Measurements from ENCODE around the gene LY86.
"Not testable (repeated sequence)": the region's sequence is repeated elsewhere in the genome, so short reads cannot be mapped to it uniquely, and the experiment has no call there.

LY86 gene

DNA sequence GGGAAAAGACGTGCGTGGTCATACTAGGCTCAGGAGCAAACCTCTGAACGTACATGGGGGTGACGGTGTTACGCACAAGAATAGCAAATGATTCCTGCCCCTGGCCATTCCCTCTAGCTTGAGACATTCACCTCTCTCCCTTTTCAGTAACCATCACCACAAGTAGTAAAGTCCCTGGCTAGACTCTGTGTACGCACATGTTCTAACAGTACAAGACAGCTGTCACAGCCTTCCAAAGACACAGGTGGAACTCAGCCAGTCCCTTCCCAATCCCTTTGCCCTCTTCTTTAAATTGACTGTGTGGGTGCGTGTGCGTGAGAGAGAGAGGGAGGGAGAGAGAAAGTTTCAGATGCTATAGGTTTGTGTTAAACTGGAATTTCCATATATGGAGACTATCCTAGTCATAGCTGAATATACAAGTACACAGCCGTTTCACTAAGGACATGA is 67.3 kb downstream of the LY86 start:
- no peak for DNase-seq

DNA sequence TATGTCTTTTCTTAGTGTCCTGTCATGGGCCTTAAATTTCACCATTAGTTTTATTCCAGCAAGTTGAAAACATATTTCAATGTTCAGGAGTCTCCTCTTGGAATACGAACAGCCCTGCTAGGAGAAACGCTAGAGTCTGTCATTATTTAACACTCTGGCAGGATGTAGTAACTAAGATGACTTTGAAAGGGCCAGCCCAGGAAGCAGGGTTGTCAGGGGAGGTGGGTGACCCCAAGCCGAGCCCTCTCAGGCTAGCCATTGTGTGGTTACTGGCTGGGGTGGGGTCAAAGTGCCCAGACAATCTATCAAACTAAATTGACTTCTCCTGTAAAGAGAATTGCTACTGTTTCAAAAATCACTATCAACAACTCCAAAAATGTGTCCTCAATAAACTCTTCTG is 67.8 kb downstream of the LY86 start:
- DNase-seq, result no peak

DNA sequence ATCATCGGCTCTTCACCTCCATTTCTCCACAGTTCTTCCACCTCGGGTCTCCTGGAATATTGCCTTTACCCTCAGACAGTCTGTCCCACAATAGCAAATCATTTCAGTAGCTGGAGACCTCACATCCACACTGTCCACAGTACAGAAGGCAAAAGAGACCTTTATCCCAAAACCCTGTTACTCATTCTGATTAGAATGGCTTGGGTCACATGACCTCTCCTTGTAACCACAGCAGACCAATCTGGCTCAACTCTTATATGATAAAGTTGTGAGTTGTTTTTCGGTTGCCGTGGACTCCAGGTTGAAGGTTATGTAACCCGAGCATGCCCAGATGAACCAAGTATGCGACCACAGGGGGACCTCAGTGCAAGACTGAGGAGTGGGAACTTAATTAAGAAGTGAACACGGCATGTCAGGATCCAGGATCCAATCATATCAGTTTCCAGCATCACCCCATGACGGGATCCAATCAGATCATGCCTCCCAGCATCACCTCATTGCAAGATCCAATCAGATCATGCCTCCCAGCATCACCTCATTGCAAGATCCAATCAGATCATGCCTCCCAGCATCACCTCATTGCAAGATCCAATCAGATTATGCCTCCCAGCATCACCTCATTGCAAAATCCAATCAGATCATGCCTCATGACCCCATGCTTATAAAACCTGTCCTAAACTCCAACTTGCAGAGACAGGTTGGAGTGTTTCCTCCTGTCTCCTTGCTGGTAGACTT is 68.7 kb downstream of the LY86 start:
- no peak for DNase-seq

DNA sequence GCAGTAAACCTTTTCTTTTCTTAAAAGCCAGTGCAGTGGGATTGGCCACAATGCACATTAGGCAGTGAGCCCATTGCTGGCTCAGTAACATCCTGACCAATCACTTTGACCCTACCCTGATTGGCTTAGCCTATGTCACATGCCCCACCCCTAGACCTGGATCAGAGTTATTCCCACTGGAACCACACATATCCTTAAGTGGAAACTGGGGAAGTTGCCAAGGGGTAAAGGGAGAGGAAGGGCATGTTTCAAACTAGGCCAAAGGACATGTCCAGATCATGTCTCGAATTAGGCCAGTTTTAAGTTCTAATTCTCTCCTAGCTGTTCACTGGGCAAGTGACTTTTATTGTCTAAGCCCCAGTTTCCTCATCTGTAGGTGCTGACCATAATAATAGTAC is 69.3 kb downstream of the LY86 start:
- no peak for DNase-seq

DNA sequence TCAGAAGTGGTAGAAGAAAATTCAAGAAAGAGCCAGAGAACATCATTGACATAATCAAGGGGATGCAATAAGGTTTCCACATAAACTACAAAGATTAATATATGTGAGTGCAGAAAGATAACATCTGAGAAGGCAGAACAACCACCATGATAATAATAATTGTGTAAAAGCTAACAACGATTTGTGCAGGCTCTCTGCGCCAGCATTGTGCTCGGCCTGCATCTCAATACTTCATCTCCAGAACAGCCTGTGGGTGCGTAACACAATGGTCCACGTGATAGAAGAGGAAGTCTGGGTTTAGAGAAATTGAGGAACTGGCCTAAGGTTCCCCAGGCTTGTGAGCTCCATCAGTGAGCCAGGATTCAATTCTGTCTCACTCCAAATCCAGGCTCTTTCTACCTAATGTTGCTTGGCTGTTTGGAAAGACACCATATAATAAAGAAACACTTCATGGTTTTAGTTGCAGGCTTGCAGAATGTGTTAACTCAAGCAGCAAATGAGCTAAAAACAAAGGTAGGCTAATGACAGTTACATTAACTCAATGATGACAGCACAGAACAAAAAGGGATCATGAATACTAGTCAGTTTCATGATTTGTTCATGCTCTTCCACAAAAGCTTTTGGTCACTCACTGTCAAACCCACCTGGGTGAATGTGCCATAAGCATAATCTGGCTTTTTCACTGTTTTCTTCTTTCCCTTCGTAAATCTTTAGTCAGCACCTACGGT is 71.2 kb downstream of the LY86 start:
- DNase-seq, result no peak

DNA sequence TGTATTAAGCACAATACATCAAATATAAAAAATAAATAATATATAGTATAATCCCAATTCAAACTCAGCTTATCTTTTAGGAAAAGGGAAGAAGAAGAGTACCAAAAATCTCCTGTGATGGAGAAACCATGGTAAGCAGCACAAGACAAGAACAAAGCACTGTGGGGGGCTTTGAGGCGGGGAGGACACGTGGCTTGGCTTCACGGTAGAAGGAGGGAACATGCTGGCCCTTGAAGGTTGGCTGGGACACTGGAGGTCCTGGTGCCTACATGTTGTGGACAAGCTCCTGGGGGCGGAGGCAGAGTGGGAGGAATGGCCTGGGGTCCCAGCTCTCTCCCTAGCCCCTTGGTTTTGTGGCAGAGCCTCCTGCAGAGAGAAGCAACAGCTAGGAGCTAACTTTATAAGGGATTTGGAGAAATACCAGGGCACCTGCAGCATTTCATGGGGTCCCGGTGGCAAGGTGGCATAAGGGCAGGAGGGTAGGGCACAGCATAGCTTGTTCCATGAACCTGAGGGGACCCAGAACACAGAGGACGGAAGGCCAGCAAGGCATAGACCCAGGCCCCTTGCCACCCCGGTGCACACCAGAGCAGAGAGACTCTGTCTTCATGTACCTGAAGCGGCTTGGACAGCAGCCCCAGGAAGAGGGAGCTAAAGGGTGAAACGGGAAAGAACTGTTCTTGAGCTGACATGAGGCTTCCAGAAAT is 72.0 kb downstream of the LY86 start:
- no peak for DNase-seq

DNA sequence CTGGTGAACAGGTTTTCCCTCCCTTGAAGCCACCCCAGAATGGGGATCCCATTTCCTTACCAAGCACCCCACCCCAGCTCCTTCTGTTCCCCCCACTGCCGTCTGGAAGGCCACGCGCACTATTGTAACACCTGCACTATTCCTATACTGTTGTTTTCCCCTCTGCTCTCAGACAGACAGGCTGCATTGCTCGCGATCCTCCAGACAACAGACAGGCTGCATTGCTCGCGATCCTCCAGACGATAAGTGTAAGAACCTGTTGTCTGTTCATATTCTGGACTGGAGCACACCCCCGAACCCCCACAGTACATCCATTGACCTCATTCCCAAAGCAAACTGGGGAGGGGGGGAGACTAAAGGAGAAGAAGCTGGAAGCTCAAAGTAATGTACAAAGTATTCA is 72.7 kb downstream of the LY86 start:
- DNase-seq, result no peak

DNA sequence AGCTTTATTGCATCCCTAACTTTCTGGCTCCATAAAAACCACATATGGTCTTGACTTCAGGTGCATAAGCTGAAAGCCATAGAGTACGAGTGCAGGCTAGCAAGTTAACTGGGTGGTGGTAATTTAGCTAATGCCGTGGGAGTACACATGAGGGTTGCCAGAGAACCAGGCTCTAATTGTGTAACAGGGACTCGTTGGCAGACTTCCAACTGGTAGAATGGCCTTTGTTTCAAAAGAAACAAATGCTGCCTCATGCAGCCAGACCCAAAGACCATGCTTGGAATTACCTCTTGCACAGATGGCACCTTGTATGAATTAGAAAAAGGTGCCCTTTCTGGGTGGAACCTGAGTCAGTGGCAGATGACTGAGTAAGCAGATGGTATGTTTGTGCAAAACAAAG is 73.2 kb downstream of the LY86 start:
- DNase-seq, result no peak

DNA sequence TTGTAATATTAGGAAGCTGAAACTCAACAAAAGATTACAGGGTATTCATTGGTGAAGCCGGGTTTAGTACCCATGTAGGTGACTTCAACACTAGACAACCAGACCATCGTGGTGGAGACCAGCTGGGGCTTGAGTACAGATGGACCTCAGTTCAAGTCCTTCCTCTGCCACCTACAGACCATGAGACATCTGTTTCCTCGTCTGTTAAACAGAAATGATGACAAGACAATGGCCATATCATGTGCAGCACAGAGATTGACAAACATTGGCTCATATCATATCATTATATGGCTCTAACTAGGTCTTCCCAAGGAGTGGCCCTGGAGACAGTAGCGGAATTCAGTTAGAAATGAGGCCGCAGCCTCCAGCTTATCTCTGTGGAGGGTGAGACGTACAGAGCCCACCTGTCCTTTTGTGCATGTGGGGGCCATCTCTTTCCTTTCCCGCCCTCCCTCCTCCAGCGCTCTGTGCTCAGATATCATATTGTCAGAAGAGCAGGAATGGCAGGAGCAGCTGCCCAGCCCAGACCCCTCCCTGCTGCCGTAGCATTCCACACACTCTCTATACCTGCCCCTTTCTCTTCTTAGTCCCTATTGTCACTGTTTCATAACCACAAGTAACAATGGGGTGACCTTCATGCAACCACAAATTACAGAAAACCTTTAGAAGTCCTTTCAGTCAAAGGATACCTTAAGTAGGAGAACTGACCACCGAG is 75.1 kb downstream of the LY86 start:
- no peak for DNase-seq

DNA sequence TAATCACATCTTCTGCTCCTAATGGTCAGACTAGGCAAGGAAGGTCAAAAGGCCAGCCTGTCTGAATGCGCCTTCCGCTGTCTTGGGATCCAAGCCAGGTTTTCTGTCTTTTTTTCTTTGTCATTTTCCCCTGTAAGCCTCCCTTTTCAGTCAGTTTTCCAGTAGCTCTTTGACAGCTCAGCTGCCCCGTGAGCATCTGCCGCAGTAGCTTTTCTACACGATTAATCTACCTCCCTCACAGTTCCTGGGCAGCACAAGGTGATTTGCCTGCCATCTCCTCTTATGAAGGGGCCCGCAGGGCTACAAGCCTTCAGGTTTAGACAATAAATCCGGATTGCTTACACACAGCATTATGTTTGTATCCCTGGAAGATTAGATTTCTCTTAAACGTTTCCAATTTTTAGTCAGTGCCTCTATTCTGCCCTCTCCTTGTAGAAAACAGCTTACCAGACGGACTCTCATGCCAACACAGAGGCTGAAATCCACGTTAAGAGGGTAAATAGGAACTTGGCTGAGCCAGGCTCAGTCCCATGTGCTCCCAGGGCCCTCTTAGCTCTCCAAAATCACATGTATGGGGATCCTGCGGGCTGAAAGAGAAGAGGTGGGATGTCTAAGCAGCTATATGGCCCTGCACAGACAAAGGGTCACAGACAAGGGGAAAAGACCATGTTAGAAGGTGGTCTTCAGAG is 77.2 kb downstream of the LY86 start:
- DNase-seq, result no peak

DNA sequence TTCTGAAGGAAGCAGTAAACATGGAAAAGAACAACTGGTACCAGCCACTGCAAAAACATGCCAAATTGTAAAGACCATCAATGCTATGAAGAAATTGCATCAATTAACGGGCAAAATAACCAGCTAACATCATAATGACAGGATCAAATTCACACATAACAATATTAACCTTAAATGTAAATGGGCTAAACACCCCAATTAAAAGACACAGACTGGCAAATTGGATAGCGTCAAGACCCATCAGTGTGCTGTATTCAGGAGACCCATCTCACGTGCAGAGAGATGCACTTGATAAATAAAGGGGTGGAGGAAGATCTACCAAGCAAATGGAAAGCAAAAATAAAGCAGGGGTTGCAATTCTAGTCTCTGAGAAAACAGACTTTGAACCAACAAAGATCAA is 81.6 kb downstream of the LY86 start:
- not testable (repeated sequence) for DNase-seq

DNA sequence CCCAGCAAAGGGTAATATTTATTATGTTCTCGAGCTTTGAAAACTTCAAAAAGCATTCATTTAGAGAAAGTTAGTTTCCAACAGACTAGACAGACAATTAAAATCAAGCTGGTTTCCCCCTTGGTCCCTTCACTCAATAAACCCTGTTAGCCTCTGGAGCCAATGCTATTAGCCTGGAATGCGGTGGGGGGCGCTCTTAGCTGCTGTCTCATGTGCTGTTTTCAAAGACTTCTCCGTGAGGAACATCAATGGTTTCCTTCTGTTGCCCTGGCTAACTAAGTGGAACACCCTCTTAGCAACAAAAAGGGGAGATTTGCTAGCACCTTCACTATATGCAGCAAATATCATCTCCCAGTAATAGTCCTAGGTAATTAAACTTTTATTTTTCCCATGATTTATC is 86.4 kb downstream of the LY86 start:
- DNase-seq, result no peak

DNA sequence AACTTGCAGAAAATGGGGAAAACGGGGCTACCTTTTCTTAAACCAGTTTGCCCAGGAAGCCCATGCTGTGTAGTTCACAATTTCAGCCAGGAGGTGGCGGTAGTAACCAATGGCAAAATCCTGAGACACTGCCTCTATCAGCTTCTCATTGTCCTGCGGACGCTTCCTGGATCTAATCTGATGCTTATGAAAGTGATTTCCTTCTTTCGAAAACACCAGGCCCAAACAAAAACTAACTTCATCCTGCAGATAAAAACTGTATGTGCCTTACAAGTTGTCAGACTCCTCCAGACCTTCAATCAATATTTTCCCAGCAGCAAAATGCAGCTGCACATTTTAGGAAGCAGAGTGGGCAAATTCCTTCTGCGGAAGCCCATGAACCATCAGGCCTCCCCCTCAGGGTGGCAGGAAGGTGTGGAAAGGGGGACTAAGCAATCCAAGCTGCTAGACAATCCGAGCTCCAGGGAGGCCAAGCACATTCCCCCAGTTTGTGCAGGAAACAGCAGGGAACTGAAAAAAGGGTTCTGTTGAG is 88.5 kb downstream of the LY86 start:
- DNase-seq, result peak; percentile 76

DNA sequence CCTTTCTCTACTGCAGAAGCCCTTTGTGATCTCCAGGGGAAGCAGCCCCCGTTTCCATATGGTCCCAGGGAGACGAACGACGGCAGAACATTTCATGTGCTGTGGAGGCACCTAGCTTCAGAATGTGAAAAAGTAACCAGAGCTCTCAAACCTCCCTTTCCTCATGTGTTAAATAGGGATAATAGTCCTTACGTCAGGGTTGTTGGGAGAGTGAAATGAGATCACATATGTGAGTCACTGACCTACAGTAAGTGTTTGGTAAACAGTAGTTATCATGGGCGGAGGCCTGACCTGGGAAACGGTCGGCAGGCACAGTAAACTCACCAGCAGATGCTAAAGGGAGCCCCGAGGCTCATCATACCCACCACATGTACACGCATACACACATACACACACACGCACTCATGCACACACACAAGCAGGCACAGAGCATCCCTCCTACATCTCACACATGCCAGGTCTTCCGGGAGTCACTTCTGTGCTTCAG is 89.7 kb downstream of the LY86 start:
- no peak for DNase-seq

DNA sequence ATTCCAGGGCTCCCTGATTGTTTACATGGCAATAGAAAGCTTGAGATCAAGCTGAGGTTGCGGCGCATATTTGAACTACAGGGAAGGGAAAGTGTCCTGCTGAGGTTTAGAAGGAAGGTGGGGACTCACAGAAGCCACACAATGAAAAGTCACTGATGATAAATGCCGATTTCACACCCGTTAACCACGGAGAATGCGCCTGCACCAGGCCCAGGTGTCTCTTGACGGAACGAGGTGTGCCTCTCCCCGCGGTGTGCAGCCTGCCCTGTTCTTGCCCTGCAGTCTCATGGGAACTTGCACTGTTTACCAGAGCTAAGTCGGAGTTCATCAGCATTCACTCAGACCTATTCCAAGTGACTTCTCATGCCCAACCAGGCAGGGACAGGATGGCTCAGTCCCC is 90.3 kb downstream of the LY86 start:
- DNase-seq, result no peak

DNA sequence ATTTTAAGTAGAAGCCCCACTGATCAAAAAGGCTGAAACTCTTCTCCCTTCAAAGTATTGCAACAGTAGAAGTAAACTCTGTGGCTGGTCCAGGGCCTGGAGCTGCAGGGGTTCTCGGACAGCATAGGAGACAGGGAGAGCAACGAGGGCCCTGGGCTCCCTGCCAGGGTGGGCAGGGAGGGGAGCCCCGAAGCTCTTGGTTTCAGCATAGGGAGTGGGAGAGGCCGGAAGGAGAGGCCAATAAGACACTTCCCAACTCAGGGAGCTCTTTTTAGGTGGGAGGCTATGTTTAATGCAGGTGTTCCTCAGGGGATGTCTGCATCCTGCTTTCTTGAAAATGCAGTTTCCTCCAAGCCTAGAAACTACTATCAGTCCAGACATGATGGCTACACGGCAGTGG is 91.1 kb downstream of the LY86 start:
- DNase-seq, result no peak

DNA sequence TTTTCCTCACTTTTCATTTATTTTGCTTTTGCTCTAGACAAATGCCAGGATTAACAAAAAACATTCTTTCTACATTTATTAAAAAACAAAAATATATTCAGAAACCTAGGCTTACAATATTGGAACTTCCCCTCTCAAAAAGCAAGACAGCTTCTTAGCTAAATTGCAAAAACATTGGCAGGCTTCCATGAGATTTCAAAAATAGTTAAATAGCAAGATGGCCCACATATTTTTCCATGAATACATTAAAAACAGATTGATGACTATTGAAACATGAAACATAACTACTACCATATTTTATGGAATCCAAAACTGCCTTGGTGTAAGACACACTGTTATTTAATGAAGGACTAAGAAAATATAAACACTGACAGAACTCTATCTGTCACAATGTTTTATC is 92.0 kb downstream of the LY86 start:
- DNase-seq, result no peak

DNA sequence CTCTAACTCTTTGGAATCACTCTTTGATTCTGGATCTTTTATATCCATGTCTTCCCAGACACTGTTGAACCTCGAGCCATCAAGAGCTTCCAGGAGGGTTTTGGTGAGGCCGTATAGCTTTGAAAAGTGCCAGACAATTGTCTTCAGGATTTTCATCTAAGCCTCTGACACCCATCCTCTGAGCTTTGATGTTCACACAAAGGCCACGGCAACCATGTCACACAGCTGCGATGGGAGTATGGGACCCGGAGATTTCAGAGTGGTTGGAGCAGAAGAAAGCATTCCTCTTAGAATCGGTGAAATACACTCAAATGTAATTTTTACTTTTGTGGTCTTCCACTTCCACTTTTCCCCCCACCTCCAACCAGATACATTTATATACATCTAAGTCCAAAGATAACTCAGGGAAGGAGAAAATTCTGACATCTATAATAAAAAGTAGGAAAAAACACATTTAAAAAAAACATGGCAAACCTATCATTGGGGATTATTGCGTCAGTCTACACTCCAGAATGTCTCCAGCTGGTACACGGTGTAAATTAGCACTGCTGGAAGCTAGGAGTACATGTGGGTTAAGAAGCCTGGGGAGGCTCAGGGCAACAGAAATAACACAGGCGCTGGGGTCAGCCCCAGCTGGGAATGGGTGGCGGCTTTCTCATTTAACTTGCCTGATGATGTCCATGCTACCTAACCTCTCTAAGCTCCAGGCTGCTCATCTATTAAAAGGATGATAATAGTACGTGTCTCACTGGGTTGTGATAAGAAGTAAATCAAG is 92.7 kb downstream of the LY86 start:
- no peak for DNase-seq

DNA sequence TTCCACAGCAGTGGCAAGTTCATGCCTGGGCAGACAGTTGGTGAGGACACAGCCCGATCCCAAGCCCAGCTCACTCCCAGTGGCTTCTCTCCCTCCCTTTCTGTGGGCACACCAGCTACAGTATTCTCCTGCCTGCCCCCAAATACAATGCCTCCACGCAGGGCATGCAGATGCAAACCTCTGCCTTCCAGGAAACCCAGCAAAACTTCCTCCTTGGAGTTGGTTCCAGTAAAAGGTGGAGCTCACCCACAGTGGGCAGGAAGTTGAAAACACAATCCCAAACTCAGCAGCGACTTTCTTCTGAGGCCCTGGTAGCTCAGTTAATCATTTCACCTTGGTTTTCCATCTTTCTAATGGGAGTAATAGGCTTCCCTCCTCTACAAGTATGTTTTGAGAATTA is 93.7 kb downstream of the LY86 start:
- DNase-seq, result no peak

DNA sequence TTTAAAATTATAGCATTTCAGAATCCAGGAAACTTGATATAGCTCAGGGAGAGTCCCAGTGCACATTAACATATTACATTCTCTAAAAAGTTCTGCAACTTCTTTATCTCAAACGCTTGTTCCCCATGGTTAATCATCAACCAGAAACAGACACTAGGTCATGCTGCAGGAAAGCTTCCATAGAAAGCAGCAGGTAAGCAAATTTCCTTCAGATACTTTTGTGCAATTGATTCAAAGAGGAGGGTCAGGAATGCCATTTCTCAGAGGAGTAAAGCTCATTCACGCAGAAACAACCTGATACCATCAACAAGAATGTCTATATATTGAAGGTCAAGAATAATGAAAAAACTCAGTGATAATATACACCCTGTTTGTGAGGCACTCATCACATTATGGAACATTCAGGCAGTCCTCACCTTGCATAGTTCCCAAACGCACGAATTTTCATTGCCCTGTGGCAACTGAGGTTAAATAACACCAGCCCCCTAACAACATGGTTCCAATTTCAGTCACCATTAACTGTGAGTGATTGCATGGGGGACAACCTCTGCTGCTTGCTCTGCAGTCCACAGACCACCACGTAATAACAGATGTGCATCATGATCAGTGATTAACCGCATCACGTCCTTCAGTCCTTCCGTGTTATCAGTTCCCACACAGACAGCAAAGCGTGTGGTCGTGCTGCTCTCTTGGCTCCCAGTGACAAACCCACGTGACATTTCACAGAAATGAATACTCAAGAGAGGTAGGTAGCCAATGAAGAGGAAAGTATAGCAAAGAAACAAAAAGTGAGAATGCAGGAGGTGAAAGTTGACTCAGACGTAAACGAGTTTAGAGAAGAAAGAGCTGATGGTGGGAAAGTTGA is 95.7 kb downstream of the LY86 start:
- DNase-seq, result no peak
